Stimulated activated CD4-positive, alpha-beta T cell treated with anti-CD3 and anti-CD28 coated beads, Interleukin-4, amount 100 ng/mL, for 24 hours (primary cell): ENCODE results near the gene CRABP2.
A peak's percentile ranks its signal among the peaks of the same experiment; 100 is the strongest.

ENCODE experiments used
- DNase-seq: peaks from one replicate; pipeline ENCODE4 v3.0.0-alpha.2; 2020

Gene CRABP2

GRCh38 chr1:156741481-156741983, 36.1 kb upstream of the CRABP2 start:
- peak; percentile 42 for DNase-seq

- DNase-seq: peak; percentile 98
These were observed 35.5 kb upstream of the CRABP2 start, which contains the start of gene MRPL24 for GRCh38 chr1:156740741-156741480. Gene MRPL24, minus strand, starts transcription at chr1:156741088. Its CDS starts 2,384 bp downstream, at chr1:156738704.

- no peak for DNase-seq
These were observed 34.9 kb upstream of the CRABP2 start for GRCh38 chr1:156740237-156740740.

GRCh38 chr1:156738916-156739315, 33.5 kb upstream of the CRABP2 start:
- DNase-seq: no peak

GRCh38 chr1:156738407-156738806, 33.0 kb upstream of the CRABP2 start:
- DNase-seq: no peak

- no peak for DNase-seq
These were observed 28.7 kb upstream of the CRABP2 start for GRCh38 chr1:156733989-156734584.

- peak; percentile 96 for DNase-seq
These were observed 23.4 kb upstream of the CRABP2 start, which contains the start of gene ISG20L2 for GRCh38 chr1:156728599-156729462. Gene ISG20L2, minus strand, starts transcription at chr1:156728766. Its CDS starts 1,114 bp downstream, at chr1:156727652.

GRCh38 chr1:156727926-156728598, 22.7 kb upstream of the CRABP2 start, which contains the start of gene METTL25B:
Gene METTL25B, plus strand, starts transcription at chr1:156728469. Its CDS starts 636 bp downstream, at chr1:156729105.
- DNase-seq: peak; percentile 81

GRCh38 chr1:156727492-156727891, 22.1 kb upstream of the CRABP2 start:
- no peak for DNase-seq

GRCh38 chr1:156726549-156727226, 21.3 kb upstream of the CRABP2 start:
- DNase-seq: peak; percentile 69

GRCh38 chr1:156725683-156726280, 20.4 kb upstream of the CRABP2 start:
- DNase-seq: peak; percentile 80

- no peak for DNase-seq
These were observed 16.2 kb upstream of the CRABP2 start for GRCh38 chr1:156721535-156721934.

- DNase-seq: no peak
These were observed 15.7 kb upstream of the CRABP2 start for GRCh38 chr1:156721131-156721530.

GRCh38 chr1:156717351-156717750, 12.0 kb upstream of the CRABP2 start:
- DNase-seq: no peak

GRCh38 chr1:156714830-156715229, 9.4 kb upstream of the CRABP2 start:
- DNase-seq: no peak

- DNase-seq: no peak
These were observed 7.2 kb upstream of the CRABP2 start for GRCh38 chr1:156712626-156713025.

- DNase-seq: no peak
These were observed 5.8 kb upstream of the CRABP2 start for GRCh38 chr1:156711011-156711817.

- no peak for DNase-seq
These were observed 4.5 kb upstream of the CRABP2 start for GRCh38 chr1:156709757-156710489.

GRCh38 chr1:156709031-156709430, 3.6 kb upstream of the CRABP2 start:
- no peak for DNase-seq
